GM12878 (cell line): Measurements from ENCODE around the gene TREML1. TPM values are rescaled to one million over a fixed set of nuclear protein-coding genes. Genes with fewer than 3 reads are reported as not detected.

Experiments used
- CHD1 ChIP-seq: IDR thresholded peaks from 2 replicates; pipeline ENCODE4 v1.6.1; 2012; ENCODE audit warnings: low read depth, low read length, improper control_type of control experiment
- EGR1 ChIP-seq, 2 experiments: IDR thresholded peaks; 1 replicate in 1 of 2; 2 replicates in 1 of 2; pipeline ENCODE4 v1.6.1; 2011 to 2012; ENCODE audit warnings: low read depth in 2 of 2, low read length in 2 of 2, borderline replicate concordance in 1 of 2, mild to moderate bottlenecking in 1 of 2, moderate library complexity in 1 of 2
- GATAD2B ChIP-seq: fragments of 450-650 bp; conservative IDR thresholded peaks from 2 replicates; pipeline ENCODE4 v1.6.1; 2017; ENCODE audit warnings: low read depth, mild to moderate bottlenecking, moderate library complexity
- MEF2A ChIP-seq: IDR thresholded peaks from 2 replicates; pipeline ENCODE4 v1.6.1; 2011; ENCODE audit warnings: low read depth, mild to moderate bottlenecking, low read length, moderate library complexity; ENCODE audit not compliant: insufficient read depth
- MLLT1 ChIP-seq: fragments of 450-650 bp; IDR thresholded peaks from 2 replicates; pipeline ENCODE4 v1.6.1; 2016; ENCODE audit warnings: mild to moderate bottlenecking
- MTA2 ChIP-seq: fragments of 450-650 bp; IDR thresholded peaks from 2 replicates; pipeline ENCODE4 v1.6.1; 2016; ENCODE audit warnings: low read depth, mild to moderate bottlenecking, moderate library complexity
- NBN ChIP-seq: fragments of 450-650 bp; IDR thresholded peaks from 2 replicates; pipeline ENCODE4 v1.6.1; 2016
- PML ChIP-seq: IDR thresholded peaks from 2 replicates; pipeline ENCODE4 v1.6.1; 2012; ENCODE audit warnings: low read length, inconsistent platforms
- RAD21 ChIP-seq: IDR thresholded peaks from 2 replicates; pipeline ENCODE4 v1.6.1; 2011; ENCODE audit warnings: mild to moderate bottlenecking, low read depth, low read length, moderate library complexity; ENCODE audit not compliant: insufficient read depth
- RCOR1 ChIP-seq: conservative IDR thresholded peaks from 2 replicates; pipeline ENCODE4 v1.6.1; 2012; ENCODE audit warnings: low read depth, low read length, improper control_type of control experiment
- RFX5 ChIP-seq: IDR thresholded peaks from 2 replicates; pipeline ENCODE4 v1.6.1; 2011; ENCODE audit warnings: low read depth, low read length, improper control_type of control experiment
- SIN3A ChIP-seq: IDR thresholded peaks from 2 replicates; pipeline ENCODE4 v1.6.1; 2012; ENCODE audit warnings: low read depth, low read length, improper control_type of control experiment
- SP1 ChIP-seq: IDR thresholded peaks from one replicate; pipeline ENCODE4 v1.6.1; 2011; ENCODE audit warnings: low read depth, low read length
- SREBF1 ChIP-seq: IDR thresholded peaks from 2 replicates; pipeline ENCODE4 v1.6.1; 2012; ENCODE audit warnings: mild to moderate bottlenecking, low read length
- SUZ12 ChIP-seq: fragments of 200-600 bp; sonication (generic); IDR thresholded peaks from one replicate; pipeline ENCODE4 v1.6.1; 2018; ENCODE audit warnings: antibody characterized with exemption, mild to moderate bottlenecking; ENCODE audit not compliant: unreplicated experiment
- ZNF207 ChIP-seq: fragments of 450-650 bp; IDR thresholded peaks from 2 replicates; pipeline ENCODE4 v1.6.1; 2014; ENCODE audit warnings: antibody characterized with exemption, mild to moderate bottlenecking, borderline replicate concordance
- polyA plus RNA-seq, 11 experiments: library from polyadenylated mRNA; depleted of rRNA in 4 of 11; unstranded in 6 of 11; stranded (reverse) in 5 of 11; fragments of >200 nt; fragmentation: Nextera tagmentation in 4 of 11; fragmentation: Illumina TruSeq in 1 of 11; extraction: Ambion mirVana in 4 of 11; extraction: Trizol in 1 of 11; gene quantifications; 1 replicate in 1 of 11; 2 replicates in 10 of 11; pipeline versions ENCODE4 v1.2.1 to v1.2.3, GENCODE V29; 2011 to 2016; ENCODE audit warnings: inconsistent platforms in 2 of 11, missing spikeins in 2 of 11, low read depth in 1 of 11
- total RNA-seq, 4 experiments: library from RNA; depleted of rRNA in 3 of 4; stranded (reverse); fragments of >200 nt in 3 of 4; fragmentation: Illumina TruSeq in 1 of 4; extraction: Trizol in 1 of 4; gene quantifications; 2 replicates each; pipeline versions ENCODE4 v1.2.1 to v1.2.3, GENCODE V29; 2013 to 2021
- TF ChIP-seq, protein P1 (sequence below): fragments of 450-650 bp; IDR thresholded peaks from 2 replicates; pipeline ENCODE4 v1.6.1; 2017; ENCODE audit warnings: mild to moderate bottlenecking, moderate library complexity
- TF ChIP-seq, protein P2 (sequence below): fragments of 450-650 bp; IDR thresholded peaks from 2 replicates; pipeline ENCODE4 v1.6.1; 2017; ENCODE audit warnings: low read depth, mild to moderate bottlenecking, moderate library complexity
- TF ChIP-seq, protein P3 (sequence below): IDR thresholded peaks from 2 replicates; pipeline ENCODE4 v1.6.1; 2011; ENCODE audit warnings: mild to moderate bottlenecking, low read depth, low read length, moderate library complexity; ENCODE audit not compliant: insufficient replicate concordance

TREML1 gene
- total and polyA plus RNA-seq, 10 of the 15 experiments (the other 5 are each of a cell fraction or from before 2014, with no cell fraction given), result 0.21 TPM; not detected in 9

- TF ChIP-seq SUZ12 (no peak), PML (no peak), NBN (no peak), SIN3A (no peak), ZNF207 (no peak), RAD21 (no peak), MTA2 (peak; percentile 55; the same call in 1 of the 2 replicates), RCOR1 (no peak), MEF2A (no peak), CHD1 (no peak), GATAD2B (peak; percentile 45; the same call in 1 of the 2 replicates), MLLT1 (peak; percentile 15; the same call in 1 of the 2 replicates), EGR1 (IDR thresholded peaks at IDR 0.05; ENCODE audit: borderline replicate concordance in 1 of 2, low read depth in 2 of 2, low read length in 2 of 2) (no peak), RFX5 (no peak), SP1 (no peak), SREBF1 (no peak)
- TF ChIP-seq, protein P1, sequence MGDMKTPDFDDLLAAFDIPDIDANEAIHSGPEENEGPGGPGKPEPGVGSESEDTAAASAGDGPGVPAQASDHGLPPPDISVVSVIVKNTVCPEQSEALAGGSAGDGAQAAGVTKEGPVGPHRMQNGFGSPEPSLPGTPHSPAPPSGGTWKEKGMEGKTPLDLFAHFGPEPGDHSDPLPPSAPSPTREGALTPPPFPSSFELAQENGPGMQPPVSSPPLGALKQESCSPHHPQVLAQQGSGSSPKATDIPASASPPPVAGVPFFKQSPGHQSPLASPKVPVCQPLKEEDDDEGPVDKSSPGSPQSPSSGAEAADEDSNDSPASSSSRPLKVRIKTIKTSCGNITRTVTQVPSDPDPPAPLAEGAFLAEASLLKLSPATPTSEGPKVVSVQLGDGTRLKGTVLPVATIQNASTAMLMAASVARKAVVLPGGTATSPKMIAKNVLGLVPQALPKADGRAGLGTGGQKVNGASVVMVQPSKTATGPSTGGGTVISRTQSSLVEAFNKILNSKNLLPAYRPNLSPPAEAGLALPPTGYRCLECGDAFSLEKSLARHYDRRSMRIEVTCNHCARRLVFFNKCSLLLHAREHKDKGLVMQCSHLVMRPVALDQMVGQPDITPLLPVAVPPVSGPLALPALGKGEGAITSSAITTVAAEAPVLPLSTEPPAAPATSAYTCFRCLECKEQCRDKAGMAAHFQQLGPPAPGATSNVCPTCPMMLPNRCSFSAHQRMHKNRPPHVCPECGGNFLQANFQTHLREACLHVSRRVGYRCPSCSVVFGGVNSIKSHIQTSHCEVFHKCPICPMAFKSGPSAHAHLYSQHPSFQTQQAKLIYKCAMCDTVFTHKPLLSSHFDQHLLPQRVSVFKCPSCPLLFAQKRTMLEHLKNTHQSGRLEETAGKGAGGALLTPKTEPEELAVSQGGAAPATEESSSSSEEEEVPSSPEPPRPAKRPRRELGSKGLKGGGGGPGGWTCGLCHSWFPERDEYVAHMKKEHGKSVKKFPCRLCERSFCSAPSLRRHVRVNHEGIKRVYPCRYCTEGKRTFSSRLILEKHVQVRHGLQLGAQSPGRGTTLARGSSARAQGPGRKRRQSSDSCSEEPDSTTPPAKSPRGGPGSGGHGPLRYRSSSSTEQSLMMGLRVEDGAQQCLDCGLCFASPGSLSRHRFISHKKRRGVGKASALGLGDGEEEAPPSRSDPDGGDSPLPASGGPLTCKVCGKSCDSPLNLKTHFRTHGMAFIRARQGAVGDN, result no peak
- TF ChIP-seq, protein P2, sequence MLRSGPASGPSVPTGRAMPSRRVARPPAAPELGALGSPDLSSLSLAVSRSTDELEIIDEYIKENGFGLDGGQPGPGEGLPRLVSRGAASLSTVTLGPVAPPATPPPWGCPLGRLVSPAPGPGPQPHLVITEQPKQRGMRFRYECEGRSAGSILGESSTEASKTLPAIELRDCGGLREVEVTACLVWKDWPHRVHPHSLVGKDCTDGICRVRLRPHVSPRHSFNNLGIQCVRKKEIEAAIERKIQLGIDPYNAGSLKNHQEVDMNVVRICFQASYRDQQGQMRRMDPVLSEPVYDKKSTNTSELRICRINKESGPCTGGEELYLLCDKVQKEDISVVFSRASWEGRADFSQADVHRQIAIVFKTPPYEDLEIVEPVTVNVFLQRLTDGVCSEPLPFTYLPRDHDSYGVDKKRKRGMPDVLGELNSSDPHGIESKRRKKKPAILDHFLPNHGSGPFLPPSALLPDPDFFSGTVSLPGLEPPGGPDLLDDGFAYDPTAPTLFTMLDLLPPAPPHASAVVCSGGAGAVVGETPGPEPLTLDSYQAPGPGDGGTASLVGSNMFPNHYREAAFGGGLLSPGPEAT, result 0 out of 2 replicates have a peak, but pooled peaks have one; percentile 37
- TF ChIP-seq, protein P3, sequence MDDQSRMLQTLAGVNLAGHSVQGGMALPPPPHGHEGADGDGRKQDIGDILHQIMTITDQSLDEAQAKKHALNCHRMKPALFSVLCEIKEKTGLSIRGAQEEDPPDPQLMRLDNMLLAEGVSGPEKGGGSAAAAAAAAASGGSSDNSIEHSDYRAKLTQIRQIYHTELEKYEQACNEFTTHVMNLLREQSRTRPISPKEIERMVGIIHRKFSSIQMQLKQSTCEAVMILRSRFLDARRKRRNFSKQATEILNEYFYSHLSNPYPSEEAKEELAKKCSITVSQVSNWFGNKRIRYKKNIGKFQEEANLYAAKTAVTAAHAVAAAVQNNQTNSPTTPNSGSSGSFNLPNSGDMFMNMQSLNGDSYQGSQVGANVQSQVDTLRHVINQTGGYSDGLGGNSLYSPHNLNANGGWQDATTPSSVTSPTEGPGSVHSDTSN, result no peak
Measured at GRCh38 chr6:41200901-41201763, 47.0 kb upstream of the TREML1 start, which contains the start of gene TREML2 (continued).
